Ovary (tissue), 9 donors: ENCODE measurements around the gene LPIN3. TPM values are rescaled to one million over a fixed set of nuclear protein-coding genes. Genes with fewer than 3 reads are reported as not detected.

Experiments
- DNase-seq, 5 donors: peaks; one replicate each; pipeline ENCODE4 v3.0.0-alpha.2; 2019 to 2020
- H3K27ac ChIP-seq, 2 donors: fragments of 200-600 bp; one replicate each; pipeline versions ENCODE4 v1.5.1 to v1.8.0; 2019 to 2022
- H3K27me3 ChIP-seq: fragments of 200-600 bp; one replicate; pipeline ENCODE4 v1.8.0; 2022
- H3K36me3 ChIP-seq: fragments of 200-600 bp; sonication (generic); one replicate; pipeline ENCODE4 v1.5.1; 2019
- H3K4me1 ChIP-seq: one replicate; pipeline ENCODE4 v1.8.1; 2013; ENCODE audit warnings: mild to moderate bottlenecking, moderate library complexity; ENCODE audit not compliant: insufficient read depth
- H3K4me3 ChIP-seq: fragments of 200-600 bp; sonication (generic); one replicate; pipeline ENCODE4 v1.5.1; 2017
- H3K9me3 ChIP-seq, 2 donors: fragments of 200-600 bp in 1 of 2; sonication (generic) in 1 of 2; one replicate each; pipeline versions ENCODE4 v1.5.1 to v1.8.1; 2013 to 2019; ENCODE audit warnings: mild to moderate bottlenecking in 1 of 2, moderate library complexity in 1 of 2
- CTCF ChIP-seq, 3 donors: fragments of 450-650 bp in 2 of 3; fragments of 200-600 bp in 1 of 3; IDR thresholded peaks; one replicate each; pipeline versions ENCODE4 v1.5.1 to v1.8.0; 2016 to 2022; ENCODE audit warnings: antibody characterized with exemption in 3 of 3, mild to moderate bottlenecking in 1 of 3
- EP300 ChIP-seq: sonication (generic); formaldehyde crosslinking; IDR thresholded peaks from one replicate; pipeline ENCODE4 v1.6.1; 2017; ENCODE audit warnings: antibody characterized with exemption
- POLR2A ChIP-seq: fragments of 450-650 bp; IDR thresholded peaks from one replicate; pipeline ENCODE4 v1.6.1; 2017; ENCODE audit warnings: antibody characterized with exemption, mild to moderate bottlenecking, moderate library complexity
- WGBS, 3 donors: extraction: QIAGEN DNeasy Blood & Tissue Kit in 1 of 3; methylation state at CpG; one replicate each; pipeline versions ENCODE4 v1.1.5 to v1.1.7; 2013 to 2017; 5-methylcytosine and 5-hydroxymethylcytosine counted together
- intact Hi-C, 4 donors: fragments of 100-400 bp; cut with DNase I; formaldehyde crosslinking; loops; one replicate each; pipeline versions ENCODE4 v1.11.0 to v1.15.1; 2022 to 2023
- polyA plus RNA-seq, 2 donors: library from polyadenylated mRNA; stranded (reverse); fragments of 200-250 nt in 1 of 2; fragments of 350-450 nt in 1 of 2; fragmentation: Illumina TruSeq in 1 of 2; extraction: RNeasy Lipid Tissue Mini Kit (QIAGEN cat#74804) in 1 of 2; gene quantifications; one replicate each; pipeline ENCODE4 v1.2.3, GENCODE V29; 2013 to 2014
- total RNA-seq, 7 donors: library from RNA; depleted of rRNA in 2 of 7; stranded (reverse); fragments of >200 nt in 2 of 7; fragmentation: NEBNext Ultra II Directional in 3 of 7; extraction: Animal tissue kit (Norgen Biotek cat#: 25700) in 3 of 7; gene quantifications; one replicate each; pipeline versions ENCODE4 v1.1.0 to v1.2.4, GENCODE V29; 2016 to 2023
- donor health status: DM: no; HTN: no; CAD: no; lungs with moderate emphysema.
- donor health status: DM: no; HTN: no; CAD: no.
- donor health status: Bipolar disorder and iron deficiency.
- donor health status: DM: yes; HTN: yes; CAD: no.
- donor health status: DM: no; HTN: no; CAD: no.
- donor health status: DM: yes; HTN: yes; CAD: no.

Gene LPIN3
- total and polyA plus RNA-seq, 9 donors, result 5.1 to 21.6 (median 12.5) TPM

DNA sequence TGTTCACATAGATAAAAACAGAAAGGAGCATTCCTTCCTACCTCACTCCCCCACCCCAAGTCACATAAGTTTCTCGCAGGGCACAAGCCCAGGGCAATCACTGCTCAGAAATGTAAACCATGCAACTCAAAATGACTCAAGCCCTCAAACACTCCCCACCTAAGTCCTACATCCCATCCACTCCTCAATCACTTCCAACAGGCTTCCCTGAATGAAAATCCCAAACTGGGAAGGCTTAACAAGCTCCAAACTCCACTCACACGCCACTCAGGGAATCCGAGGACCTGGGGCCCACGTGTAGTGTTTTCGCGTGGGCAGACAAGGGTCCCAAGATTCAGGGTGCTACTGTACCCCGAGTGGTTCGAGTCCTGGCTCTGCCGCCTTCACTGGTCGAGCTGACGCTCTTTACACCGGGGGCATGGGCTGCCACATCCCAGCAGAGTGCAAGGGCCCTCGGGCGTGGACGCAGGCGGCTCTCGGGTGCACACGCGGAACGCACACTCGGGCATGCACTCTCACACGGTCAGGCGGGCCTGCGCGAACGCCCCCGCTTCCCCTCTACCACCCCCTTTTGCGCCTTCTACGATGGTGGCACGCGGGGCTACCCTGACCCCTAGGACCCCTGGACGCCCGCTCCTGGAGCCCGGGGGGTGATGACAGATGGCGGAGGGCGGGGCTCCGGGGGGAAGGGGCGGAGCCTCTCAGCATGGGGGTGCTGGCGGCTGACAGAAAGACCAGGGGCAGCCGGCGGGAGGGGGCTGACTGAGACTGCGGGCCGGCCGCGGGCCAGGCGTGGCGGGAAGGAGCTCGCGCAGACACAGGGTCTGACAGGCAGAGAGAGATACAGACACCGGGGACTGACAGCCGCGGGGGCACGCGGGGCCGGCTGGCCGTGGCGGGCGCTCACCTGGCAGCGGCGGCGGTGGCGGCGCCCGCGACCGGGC lies 23.7 kb upstream of the LPIN3 start:
- 1% methylated on average over 53 to 66 of the region's 66 CpGs for WGBS, 3 donors
- Histone ChIP-seq H3K4me1 (peaks cover 15% of the 10 kb centered on the region), H3K36me3 (no peaks in the 10 kb centered on the region), H3K9me3 (no peaks in the 10 kb centered on the region), H3K27me3 (no peaks in the 10 kb centered on the region), H3K27ac (peak overlapping the region; percentile 74 to 81), H3K4me3 (peak overlapping the region; percentile 85)
- intact Hi-C loops, result loop anchor here in 2 of 4 donors (5.0 to 10.0 kb wide), 2 partner anchors 62 to 70 kb away; no protein-coding TSS in a partner anchor
- no peak for TF ChIP-seq EP300
- TF ChIP-seq CTCF (IDR thresholded peaks at IDR 0.05), result no peak
- no peak for TF ChIP-seq POLR2A
- DNase-seq, result peak; percentile 78 to 88 (median 85)

- peak; percentile 97 to 99 (median 98) for DNase-seq
- peaks cover 13% of the 10 kb centered on the region for H3K4me1 ChIP-seq
- intact Hi-C loops, result loop anchor here in 2 of 4 donors (5.0 to 10.0 kb wide), 2 partner anchors 63 to 70 kb away; no protein-coding TSS in a partner anchor
Observed at GRCh38 chr20:41317546-41318270, 22.9 kb upstream of the LPIN3 start, which contains the start of gene ZHX3. Gene ZHX3 (minus strand): TSS chr20:41317731. CDS start chr20:41204916, 112,815 bp downstream.

GRCh38 chr20:41318271-41318649 lies 22.4 kb upstream of the LPIN3 start:
- DNase-seq, result no peak
- Histone ChIP-seq H3K27me3 (no peaks in the 10 kb centered on the region), H3K27ac (peak overlapping the region in 1 of 2 donors; percentile 74), H3K36me3 (no peaks in the 10 kb centered on the region), H3K9me3 (no peaks in the 10 kb centered on the region), H3K4me3 (peak overlapping the region; percentile 85), H3K4me1 (peaks cover 8% of the 10 kb centered on the region)
- WGBS, 3 donors, result 41 to 56% (median 52%) methylated on average over 5 of the region's 5 CpGs
- no peak for TF ChIP-seq EP300
- TF ChIP-seq CTCF (IDR thresholded peaks at IDR 0.05), result no peak
- no peak for TF ChIP-seq POLR2A
- intact Hi-C loops, result loop anchor here in 2 of 4 donors (5.0 to 10.0 kb wide), 2 partner anchors 63 to 71 kb away; no protein-coding TSS in a partner anchor

More at GRCh38 chr20:41317546-41318270, 22.9 kb upstream of the LPIN3 start, which contains the start of gene ZHX3:
- Histone ChIP-seq H3K27ac (peak within 1 kb of the TSS; percentile 74 to 81), H3K36me3 (no peaks in the 10 kb centered on the region), H3K9me3 (no peaks in the 10 kb centered on the region), H3K27me3 (no peaks in the 10 kb centered on the region), H3K4me3 (peak within 1 kb of the TSS; percentile 85)
- TF ChIP-seq POLR2A (peak; percentile 40), EP300 (no peak)
- WGBS, 3 donors, result 0 to 1% (median 0%) methylated on average over 32 to 64 of the region's 64 CpGs

GRCh38 chr20:41320441-41320840 lies 20.2 kb upstream of the LPIN3 start:
- H3K4me3 ChIP-seq, result no peak overlapping the region
- H3K4me1 ChIP-seq, result peaks cover 1% of the 10 kb centered on the region
- no peak overlapping the region for H3K27ac ChIP-seq
- H3K27me3 ChIP-seq, result no peaks in the 10 kb centered on the region
- DNase-seq, result no peak
- no peaks in the 10 kb centered on the region for H3K9me3 ChIP-seq
- no peaks in the 10 kb centered on the region for H3K36me3 ChIP-seq
- TF ChIP-seq CTCF (IDR thresholded peaks at IDR 0.05) (no peak), EP300 (no peak), POLR2A (no peak)
- intact Hi-C loops, result no loop called here
